ENCODE measurements around the gene NPW.

NPW gene

GRCh38 chr16:2056077-2056476, 36.5 kb downstream of the NPW start:
- no peak for DNase-seq

GRCh38 chr16:2056681-2057407, 37.3 kb downstream of the NPW start:
- no peak for DNase-seq

GRCh38 chr16:2057438-2057837, 37.9 kb downstream of the NPW start:
- no peak for DNase-seq

- DNase-seq = no peak
These were observed 38.8 kb downstream of the NPW start for GRCh38 chr16:2058420-2058819.

GRCh38 chr16:2058872-2059271, 39.3 kb downstream of the NPW start:
- no peak for DNase-seq

GRCh38 chr16:2060346-2060745, 40.8 kb downstream of the NPW start:
- DNase-seq = no peak

- no peak for DNase-seq
These were observed 41.4 kb downstream of the NPW start for GRCh38 chr16:2061023-2061422.

GRCh38 chr16:2061526-2061925, 41.9 kb downstream of the NPW start:
- DNase-seq = no peak

GRCh38 chr16:2062801-2063200, 43.2 kb downstream of the NPW start:
- DNase-seq = no peak

GRCh38 chr16:2063861-2064260, 44.3 kb downstream of the NPW start:
- no peak for DNase-seq

- no peak for DNase-seq
These were observed 44.9 kb downstream of the NPW start for GRCh38 chr16:2064368-2064945.

- no peak for DNase-seq
These were observed 46.6 kb downstream of the NPW start for GRCh38 chr16:2066139-2066538.

All from activated CD4-positive, alpha-beta T cell treated with anti-CD3 and anti-CD28 coated beads, Interleukin-2, amount 50 U/mL, for 48 hours (primary cell).